AG10803 (cell line): ENCODE data around the gene SPTBN4.
A peak's percentile ranks its signal among the peaks of the same experiment; 100 is the strongest.
"Not testable (repeated sequence)": the region's sequence is repeated elsewhere in the genome, so short reads cannot be mapped to it uniquely, and the experiment has no call there.

ENCODE experiments used
- DNase-seq: peaks from one replicate; pipeline ENCODE4 v3.0.0; 2010; ENCODE audit warnings: low read depth
- H3K4me3 ChIP-seq: 2 replicates; pipeline ENCODE4 v1.5.1; 2011; ENCODE audit warnings: mild to moderate bottlenecking, low read length, control low read depth
- TF ChIP-seq, protein P1 (sequence below): conservative IDR thresholded peaks from 2 replicates; pipeline ENCODE4 v1.5.1; 2011; ENCODE audit warnings: mild to moderate bottlenecking, low read length, control low read depth, inconsistent platforms

Gene SPTBN4

DNA sequence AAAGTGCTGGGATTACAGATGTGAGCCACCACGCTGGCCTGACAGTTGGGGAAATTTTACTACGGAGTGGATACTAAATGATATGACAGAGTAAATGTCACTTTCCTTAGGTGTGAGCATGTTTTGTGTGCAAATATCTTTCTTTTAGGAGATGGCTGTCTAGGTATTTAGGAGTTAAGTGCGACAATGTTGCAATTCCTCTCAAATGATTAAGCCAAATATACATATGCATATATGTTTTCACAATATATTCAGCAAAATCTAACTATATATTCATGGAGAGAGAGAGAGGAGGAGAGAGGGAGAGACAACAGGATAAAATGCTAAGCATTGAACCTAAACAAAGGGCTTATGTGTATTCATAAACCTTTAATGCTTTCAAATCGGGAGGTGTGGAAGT, 17.3 kb upstream of the SPTBN4 start:
- no peak for DNase-seq
- no peak overlapping the region for H3K4me3 ChIP-seq

DNA sequence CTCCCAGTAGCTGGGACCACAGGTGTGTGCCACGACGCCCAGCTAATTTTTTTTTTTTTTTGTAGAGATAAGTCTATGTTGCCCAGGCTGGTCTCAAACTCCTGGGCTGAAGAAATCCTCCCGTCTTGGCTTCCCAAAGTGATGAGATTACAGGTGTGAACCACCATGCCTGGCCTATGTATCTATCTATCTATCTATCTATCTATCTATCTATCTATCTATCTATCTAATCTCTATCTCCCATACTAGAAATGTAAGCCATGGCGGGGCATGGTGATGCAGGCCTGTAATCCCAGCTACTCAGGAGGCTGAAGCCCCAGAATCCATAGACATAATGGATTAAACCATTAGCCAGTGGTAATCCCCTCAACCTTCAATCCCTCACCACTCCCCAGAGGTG, 16.1 kb upstream of the SPTBN4 start:
- no peak overlapping the region for H3K4me3 ChIP-seq
- TF ChIP-seq, protein P1, sequence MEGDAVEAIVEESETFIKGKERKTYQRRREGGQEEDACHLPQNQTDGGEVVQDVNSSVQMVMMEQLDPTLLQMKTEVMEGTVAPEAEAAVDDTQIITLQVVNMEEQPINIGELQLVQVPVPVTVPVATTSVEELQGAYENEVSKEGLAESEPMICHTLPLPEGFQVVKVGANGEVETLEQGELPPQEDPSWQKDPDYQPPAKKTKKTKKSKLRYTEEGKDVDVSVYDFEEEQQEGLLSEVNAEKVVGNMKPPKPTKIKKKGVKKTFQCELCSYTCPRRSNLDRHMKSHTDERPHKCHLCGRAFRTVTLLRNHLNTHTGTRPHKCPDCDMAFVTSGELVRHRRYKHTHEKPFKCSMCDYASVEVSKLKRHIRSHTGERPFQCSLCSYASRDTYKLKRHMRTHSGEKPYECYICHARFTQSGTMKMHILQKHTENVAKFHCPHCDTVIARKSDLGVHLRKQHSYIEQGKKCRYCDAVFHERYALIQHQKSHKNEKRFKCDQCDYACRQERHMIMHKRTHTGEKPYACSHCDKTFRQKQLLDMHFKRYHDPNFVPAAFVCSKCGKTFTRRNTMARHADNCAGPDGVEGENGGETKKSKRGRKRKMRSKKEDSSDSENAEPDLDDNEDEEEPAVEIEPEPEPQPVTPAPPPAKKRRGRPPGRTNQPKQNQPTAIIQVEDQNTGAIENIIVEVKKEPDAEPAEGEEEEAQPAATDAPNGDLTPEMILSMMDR = no peak
- DNase-seq = no peak

More for the DNA sequence above, 17.3 kb upstream of the SPTBN4 start:
- TF ChIP-seq, protein P1 = no peak

DNA sequence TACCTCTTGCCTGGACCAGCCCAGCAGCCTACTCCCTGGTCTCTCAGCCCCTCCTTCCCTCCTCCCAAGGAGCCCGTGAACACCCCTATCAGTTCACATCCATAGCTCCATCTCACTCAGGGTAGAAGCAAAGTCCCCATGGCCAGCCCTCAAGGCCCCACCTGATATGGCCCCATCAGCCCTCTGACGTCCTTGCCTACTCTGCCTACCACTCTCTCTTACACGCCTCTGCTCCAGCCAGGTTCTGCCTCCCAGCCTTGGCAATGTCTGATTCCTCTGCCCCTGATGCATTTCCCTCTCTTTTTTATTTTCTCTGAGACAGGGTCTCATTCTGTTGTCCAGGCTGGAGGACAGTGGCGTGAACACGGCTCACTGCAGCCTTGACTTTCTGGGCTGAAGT, 14.8 kb upstream of the SPTBN4 start:
- no peak overlapping the region for H3K4me3 ChIP-seq
- TF ChIP-seq, protein P1 = no peak
- no peak for DNase-seq

DNA sequence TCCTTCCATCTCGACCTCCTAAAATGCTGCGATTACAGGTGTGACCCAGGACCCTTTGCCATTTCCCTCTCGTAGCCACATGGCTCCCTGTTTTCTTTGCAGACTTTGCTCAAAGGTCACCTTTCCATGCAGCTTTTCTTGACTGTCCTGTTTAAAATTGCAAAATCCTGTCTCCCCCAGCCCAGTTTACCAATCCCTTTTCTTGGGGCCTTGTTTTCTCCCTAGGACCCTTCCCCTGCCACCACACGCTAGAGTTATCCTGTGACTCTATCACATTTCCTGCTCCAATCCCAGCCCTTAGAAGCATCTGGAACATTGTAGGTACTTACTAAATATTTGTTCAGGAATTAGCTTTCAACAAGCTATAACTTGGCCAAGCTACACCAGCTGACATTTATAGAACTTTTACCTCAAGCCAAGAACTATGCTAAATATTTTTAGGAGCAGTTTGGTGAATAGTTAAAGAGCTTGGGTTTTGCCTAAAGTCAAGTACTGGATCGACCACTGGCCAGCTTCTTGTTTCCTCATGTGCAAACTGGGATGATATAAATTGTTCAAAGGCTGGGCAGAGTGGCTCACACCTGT, 13.6 kb upstream of the SPTBN4 start:
- DNase-seq = peak; percentile 23
- TF ChIP-seq, protein P1 = no peak
- H3K4me3 ChIP-seq = no peak overlapping the region

DNA sequence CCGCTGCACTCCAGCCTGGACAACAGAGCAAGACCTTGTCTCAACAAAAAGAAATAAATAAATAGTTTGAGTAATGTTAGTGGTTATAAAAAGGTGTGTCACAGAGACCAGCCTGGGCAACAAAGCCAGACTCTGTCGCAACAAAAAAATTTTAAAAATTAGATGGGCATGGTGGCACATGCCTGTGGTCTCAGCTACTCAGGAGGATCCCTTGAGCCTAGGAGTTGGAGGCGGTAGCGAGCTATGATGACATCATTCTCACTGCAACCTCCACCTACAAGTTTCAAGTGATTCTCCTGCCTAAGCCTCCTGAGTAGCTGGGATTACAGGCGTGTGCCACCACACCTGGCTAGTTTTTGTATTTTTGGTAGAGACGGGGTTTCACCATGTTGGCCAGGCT, 12.9 kb upstream of the SPTBN4 start:
- DNase-seq = peak; percentile 65
- H3K4me3 ChIP-seq = not testable (repeated sequence)

DNA sequence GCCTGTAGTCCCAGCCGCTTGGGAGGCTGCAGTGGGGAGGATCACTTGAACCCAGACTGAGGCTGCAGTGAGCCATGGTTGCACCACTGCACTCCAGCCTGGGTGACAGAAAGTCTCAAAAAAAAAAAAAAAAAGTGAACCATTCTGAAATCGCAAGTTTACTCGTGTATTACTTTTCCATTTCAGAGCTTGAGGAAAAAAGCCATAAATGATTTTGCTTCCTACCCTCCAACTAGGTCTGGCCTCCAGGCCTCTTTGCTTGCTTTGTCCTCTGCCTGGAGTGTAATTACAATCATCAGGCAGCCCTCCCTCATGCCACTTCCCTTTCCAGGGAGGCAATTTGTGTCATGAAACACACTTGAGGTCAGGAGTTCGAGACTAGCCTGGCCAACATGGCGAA, 9.8 kb upstream of the SPTBN4 start:
- H3K4me3 ChIP-seq = no peak overlapping the region
- no peak for DNase-seq
- TF ChIP-seq, protein P1 = no peak

DNA sequence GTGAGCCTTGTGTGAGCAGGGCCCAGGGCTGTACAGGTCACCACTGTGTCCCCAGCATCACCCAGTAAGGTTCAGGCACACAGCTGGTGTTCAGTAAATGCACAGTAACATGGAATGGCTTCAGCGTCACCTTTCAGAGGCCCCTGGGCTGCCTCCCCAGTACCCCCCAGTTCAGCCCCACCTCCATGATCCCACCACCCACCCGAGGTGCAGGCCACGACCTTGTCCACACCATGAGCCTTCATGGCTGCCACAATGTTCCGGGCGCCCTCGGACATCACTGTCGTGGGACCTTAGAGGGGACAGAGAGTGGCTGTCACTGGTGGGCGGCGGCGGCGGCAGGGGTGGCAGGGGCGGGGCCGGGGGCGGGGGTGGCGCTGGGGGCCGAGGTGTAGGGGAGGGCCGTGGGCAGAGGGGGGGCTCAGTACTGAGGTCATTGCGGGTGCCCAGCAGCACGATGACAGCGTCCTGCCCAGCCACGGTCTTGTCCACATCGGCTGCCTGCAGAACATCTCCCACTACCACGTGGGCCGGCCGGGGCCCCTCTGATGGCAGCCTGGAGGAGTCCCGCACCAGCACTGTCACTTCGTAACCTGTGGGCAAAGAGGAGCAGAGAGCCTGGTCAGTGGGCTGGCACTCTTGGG, 8.7 kb upstream of the SPTBN4 start:
- H3K4me3 ChIP-seq = no peak overlapping the region
- TF ChIP-seq, protein P1 = no peak
- no peak for DNase-seq

DNA sequence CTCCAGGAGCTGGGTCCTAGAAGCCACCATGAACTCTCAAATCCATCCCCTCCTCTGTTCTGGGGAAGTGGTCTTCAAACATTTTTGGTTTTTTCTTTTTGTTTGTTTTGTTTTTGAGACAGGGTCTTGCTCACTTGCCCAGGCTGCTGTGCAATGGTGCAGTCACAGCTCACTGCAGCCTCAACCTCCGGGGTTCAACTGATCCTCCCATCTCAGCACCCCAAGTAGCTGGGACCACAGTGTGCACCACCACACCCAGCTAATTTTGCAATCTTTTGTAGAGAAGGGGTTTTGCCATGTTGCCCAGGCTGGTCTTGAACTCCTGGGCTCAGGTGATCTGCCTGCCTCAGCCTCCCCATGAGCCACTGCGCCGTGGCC, 8.2 kb upstream of the SPTBN4 start:
- no peak for DNase-seq
- H3K4me3 ChIP-seq = no peak overlapping the region
- TF ChIP-seq, protein P1 = no peak
